Activated naive CD4-positive, alpha-beta T cell treated with Interleukin-2 at 50 U/mL for 16 hours (primary cell): ENCODE results near the gene ALAD.
"Not testable (repeated sequence)": the region's sequence is repeated elsewhere in the genome, so short reads cannot be mapped to it uniquely, and the experiment has no call there.

Experiments
- DNase-seq: peaks from one replicate; pipeline ENCODE4 v3.0.0-alpha.2; 2020

The ALAD gene

GRCh38 chr9:113401027-113401792, at the start of gene ALAD:
ALAD (minus strand) TSS chr9:113401284; CDS start chr9:113393559, 7,725 bp downstream.
- peak; percentile 99 for DNase-seq

DNA sequence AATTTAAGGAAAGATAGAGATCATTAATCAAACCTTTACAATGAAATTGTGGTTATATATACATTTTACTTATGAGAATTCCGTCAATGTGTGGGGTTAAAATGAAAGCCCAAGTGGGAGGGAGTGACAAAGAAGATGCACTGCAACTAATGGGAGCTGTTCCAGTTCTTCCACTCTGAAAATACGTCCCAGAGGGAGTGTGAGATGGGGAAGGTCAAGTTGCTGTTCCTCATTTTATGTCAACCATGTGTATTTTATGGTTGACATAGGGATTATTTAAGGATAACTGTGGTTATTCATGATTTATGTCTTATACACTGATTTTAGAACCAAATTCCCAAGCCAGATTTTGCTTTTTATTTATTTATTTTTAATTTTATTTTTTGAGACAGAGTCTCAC, 48.3 kb upstream of the ALAD start:
- DNase-seq, result no peak

- DNase-seq, result no peak
These were observed 45.2 kb upstream of the ALAD start for GRCh38 chr9:113446323-113446740.

DNA sequence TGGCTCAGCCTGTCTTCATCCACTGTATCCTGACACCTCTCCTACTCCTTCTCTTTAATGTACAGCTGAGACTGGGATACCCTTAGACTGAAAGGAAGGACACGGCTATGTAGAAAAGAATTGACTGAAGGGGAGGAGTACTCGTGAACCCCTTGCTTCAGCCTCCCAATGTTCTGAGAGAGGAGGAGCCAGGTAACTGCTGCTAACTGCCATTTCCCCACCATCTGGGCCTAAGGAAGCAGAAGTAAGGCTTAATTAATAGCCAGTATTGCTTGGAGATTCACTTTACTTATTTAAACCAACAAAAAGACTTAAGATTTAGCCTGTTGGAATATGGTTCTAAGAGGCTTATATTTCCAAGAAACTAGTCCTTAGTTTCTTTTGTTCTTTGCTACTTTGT, 43.7 kb upstream of the ALAD start:
- no peak for DNase-seq

DNA sequence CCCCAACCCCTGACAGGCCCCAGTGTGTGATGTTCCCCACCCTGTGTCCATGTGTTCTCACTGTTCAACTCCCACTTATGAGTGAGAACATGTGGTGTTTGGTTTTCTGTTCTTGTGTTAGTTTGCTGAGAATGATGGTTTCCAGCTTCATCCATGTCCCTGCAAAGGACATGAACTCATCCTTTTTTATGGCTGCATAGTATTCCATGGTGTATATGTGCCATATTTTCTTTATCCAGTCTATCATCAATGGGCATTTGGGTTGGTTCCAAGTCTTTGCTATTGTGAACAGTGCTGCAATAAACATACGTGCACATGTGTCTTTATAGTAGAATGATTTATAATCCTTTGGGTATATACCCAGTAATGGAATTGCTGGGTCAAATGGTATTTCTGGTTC, 36.6 kb upstream of the ALAD start:
- not testable (repeated sequence) for DNase-seq

GRCh38 chr9:113436728-113437515, 35.8 kb upstream of the ALAD start:
- no peak for DNase-seq

GRCh38 chr9:113431191-113431590, 30.1 kb upstream of the ALAD start:
- DNase-seq, result no peak

DNA sequence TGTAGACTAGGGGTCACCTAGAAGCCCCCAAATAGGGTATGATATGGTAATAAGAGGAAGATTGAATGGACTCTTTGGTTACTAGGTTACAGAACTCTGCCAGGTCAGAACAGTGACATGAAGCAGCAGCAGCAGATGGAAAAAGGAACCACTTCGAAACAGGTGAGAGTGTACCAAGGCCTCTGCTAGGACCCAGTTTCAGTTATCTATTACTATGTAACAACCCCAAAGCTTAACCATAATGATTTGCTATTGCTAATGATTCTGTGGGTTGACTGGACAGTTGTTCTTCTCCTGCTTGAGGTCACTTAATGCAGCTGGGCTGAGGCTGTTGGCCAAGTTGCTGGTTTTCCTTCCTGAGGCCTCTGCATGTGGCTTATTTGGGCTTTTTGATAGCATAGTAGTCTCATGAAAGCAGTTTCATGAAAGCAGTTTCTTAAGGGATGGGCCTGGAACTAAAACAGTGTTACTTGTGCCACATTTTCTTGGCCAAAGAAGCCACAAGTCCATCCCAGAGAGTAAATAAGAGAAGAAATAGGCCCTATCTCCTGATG, 27.1 kb upstream of the ALAD start:
- DNase-seq, result no peak

GRCh38 chr9:113427629-113428028, 26.5 kb upstream of the ALAD start:
- DNase-seq, result no peak

DNA sequence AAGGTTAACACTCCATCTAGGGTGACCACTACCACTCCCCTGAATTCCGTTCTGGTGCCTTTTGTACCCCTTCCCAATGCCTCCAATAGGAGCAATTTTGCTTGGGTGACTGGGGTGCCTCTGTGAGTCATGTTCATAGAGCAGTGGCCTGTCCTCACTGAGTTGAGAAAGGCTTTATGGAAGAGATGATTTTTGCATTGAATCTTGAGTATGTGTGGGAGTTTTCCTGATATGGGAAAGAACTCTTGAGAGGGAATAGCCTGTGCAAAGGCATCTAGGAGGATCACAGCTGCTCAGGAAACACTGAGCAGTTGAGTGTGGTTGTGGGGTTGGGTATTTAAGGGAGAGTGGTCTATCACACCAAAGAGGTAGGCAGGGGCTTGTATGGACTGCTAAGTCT, 25.6 kb upstream of the ALAD start:
- no peak for DNase-seq

DNA sequence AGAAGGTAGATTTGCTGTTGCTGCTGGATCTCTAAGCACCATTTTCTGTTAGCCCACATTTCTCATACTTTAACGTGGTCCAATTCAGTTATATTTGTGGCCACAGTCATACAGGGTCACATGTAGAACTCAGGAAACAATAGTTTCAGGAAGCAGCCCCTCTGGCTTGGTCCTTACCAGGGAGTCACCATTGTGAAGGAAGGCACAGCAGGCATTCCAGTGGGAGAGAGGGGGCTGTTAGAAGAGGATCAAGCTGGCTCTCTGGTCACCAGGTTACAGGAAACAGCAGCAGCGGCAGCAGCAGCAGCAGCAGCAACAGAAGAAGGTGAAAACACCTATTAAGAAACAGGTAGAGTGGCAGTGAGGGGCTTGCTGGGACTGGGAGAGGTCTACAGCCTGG, 24.0 kb upstream of the ALAD start:
- DNase-seq, result no peak

- DNase-seq, result no peak
These were observed 20.6 kb upstream of the ALAD start for GRCh38 chr9:113421726-113422125.

DNA sequence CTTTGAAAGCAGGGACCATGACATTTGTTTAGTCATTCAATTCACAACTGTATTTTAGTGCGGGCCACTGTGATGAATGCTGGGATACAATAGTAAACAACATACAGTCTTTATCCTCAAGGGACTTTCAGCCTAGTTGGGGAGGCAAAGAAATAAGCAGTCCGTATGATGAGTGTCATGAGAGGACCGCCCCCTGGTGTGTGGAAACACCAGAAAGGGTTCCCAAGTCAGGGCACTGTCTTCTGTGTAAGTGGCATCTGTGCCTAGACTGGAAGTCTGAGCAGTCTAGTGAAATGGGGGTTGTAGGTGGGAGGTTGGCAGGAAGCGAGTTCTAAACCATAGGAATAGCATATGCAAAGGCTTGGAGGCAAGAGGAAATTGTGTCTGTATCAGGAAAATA, 16.3 kb upstream of the ALAD start:
- no peak for DNase-seq

DNA sequence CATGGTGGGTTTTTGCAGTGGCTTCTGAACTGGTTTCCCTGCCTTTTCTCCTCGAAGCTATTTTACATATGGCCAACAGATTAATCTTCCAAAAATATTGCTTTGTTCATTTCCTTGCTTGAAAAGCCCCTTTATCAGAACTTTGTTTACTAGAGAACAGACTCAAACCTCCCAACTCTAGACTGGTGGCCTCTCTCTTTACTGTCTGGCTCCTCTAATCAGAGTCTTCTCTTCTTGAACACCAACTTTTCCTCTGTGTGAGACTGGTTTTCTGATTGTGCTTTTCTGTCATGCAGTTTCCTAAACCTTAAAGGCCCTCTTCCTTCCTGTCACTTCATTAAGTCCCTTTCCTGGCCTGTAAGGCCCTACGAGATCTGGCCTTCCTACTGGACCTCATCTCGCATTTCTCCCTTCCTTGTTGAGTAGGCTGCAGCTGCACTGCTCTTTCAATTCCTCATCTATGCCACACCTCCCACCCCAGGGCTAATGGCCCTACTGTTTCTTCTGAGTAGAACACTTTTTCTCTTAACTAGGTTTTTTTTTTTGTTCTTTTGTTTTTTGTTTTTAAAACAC, 15.2 kb upstream of the ALAD start:
- no peak for DNase-seq

DNA sequence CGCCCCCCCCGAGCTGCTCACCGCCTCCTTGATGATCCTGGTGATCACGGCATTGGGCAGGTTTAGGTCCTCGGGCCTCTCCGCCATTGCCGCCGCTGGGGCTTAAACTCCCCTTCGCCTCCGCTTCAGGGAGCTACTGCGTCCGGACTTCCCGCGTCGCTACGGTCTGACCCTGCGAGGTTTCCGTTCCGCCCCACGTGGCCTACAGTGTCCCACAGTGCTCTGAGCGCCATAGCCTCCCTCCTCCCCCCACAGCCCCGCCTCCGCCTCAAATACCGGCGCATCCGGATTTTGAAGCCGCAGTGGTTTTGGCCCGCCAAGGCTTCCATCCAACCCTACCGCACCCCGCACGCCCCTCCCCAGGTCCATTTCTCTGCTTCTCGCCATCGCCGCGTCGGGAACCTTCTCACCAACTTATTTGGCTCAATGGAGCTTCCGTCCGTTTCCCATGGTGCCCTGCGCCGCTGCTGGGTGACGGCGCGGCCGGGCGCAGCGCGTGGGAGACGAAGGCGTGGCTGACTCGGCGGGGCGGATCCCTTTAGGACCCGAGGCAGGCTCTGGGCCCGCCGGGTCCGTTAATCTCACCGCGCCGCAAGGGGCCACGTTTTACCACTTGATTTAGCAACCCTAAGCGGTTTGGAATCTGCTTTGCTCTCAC, 9.3 kb upstream of the ALAD start, which contains the start of the genes C9orf43 and POLE3:
Gene C9orf43 (plus strand): TSS at position 541 of the 658 bp plus-strand sequence. CDS start 2,747 bp downstream, outside the sequence.
Gene POLE3 (minus strand): TSS at position 469 of the 658 bp plus-strand sequence. CDS start 382 bp downstream, at position 87.
- peak; percentile 97 for DNase-seq

GRCh38 chr9:113409883-113410206, 8.8 kb upstream of the ALAD start:
- no peak for DNase-seq

DNA sequence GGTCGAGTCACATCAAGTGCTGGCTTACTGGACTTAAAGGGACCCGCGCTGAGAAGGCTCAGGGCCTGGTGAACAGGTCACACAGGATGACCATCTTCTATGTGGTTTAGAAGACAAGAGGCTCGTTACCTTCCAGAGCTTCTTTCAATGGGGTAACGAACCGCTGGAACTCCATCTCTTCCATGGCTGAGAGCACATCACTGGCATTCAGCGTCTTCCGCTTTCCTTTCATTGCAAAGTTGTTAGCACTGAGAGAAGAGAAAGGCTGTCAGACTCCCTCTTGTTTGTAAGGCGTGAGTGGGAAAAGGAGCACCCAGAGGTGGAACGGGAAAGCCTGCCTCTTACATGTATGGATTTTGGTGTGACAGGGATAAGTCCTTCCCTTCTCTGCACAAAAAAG, 8.4 kb upstream of the ALAD start:
- no peak for DNase-seq

- peak; percentile 65 for DNase-seq
These were observed 5.9 kb upstream of the ALAD start for GRCh38 chr9:113406873-113407511.

GRCh38 chr9:113406353-113406752, 5.3 kb upstream of the ALAD start:
- not testable (repeated sequence) for DNase-seq

- no peak for DNase-seq
These were observed 2.6 kb upstream of the ALAD start for GRCh38 chr9:113403646-113404045.

GRCh38 chr9:113399646-113400200, 1.4 kb downstream of the ALAD start:
- no peak for DNase-seq

- DNase-seq, result no peak
These were observed 2.3 kb downstream of the ALAD start for GRCh38 chr9:113398796-113399195.
